ENCODE measurements around the gene RRP8.

Gene RRP8

DNA sequence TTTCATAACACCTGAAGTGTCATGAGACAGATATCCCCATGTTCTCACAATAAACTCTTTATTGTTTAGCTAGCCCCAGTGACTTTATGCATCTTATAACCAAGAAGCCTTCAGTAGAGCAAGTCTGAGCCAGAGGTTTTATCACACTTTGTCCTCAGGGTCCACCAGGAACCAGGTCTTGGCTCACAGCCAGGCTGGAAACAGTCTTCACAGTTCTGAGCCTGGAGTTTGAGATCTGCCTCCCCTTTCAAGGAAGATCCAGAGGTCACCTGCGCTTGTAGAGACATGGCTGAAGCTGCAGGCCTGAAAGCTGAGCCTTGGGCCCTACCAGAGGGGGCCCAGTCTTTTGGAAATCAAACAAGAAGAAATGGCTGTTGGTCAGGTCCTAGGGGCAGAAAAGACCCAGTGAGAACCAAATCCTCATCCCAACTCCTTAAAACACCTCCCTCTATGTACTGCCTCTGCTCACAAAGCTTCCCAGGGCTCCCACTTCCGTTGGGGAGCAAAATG lies 3.5 kb downstream of the RRP8 start:
- no peak for DNase-seq (ENCODE audit: low spot score)

DNA sequence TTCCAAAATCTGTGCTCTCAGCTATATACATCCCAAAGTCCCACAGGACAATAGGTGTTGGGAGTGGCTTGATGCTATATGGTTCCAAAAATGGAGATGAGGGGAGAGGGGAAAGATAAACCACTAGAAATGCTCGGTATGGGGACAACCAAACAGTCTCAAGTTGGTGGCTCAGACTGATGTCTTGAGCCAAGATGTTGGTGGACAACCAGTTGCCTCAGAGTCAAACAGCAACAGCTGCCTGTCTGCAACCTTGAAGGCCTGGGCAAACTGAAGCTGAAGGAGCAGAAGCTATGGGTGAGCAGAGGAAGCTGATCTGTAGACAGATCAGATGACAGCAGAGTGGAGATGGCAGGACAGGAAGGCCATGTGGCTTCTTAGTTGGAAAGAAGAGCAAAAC lies 4.0 kb downstream of the RRP8 start:
- no peak for DNase-seq (ENCODE audit: low spot score)

DNA sequence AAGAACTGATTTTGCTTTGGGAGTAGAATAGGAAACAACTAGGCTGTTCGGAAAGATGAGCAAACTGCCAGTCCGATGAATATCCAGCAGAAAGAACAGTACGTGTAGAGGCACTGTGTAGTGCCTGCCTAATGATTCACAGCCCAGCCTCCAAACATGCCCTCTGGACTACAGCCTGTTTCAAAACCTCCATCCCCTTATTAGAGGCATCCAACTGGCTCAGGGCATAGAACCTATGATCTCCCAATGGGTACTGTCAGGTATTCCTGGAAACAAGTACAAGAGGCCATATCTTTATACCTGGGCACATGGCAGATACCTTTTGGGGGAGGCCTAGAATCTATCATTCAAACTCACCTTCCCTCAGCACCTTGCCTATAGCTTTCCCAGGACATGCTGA lies 4.9 kb downstream of the RRP8 start:
- no peak for DNase-seq (ENCODE audit: low spot score)

DNA sequence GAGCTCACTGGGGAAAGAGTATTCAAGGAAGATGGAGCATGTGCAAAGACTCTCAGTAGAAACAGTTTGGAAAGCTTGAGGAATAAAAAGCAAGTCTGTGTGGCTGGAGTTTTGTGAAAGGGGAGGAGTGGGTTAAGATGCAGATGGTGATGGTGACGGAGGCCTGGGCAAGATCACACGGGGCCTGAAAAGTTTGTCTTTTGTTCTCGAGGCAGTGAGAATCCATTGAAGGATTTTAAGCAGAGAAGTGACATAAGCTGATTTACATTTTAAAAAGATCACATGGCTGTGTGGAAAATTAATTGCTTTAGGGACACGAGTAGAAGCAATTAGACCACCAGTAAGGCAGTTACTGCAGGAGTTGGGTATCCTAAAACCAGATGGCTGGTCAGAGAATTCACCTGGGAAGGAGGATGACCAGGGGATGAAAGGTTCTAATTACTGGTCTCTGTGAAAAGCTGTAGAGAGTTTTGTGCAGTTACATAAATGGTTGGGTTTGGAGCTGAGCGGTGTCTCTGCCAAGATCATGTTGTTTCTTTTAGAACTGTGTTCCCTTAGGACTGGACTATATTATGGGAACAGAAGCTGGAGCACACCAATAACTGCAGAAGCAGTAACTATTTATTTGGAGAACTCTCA lies 7.1 kb downstream of the RRP8 start:
- DNase-seq (ENCODE audit: low spot score), result peak; percentile 70

DNA sequence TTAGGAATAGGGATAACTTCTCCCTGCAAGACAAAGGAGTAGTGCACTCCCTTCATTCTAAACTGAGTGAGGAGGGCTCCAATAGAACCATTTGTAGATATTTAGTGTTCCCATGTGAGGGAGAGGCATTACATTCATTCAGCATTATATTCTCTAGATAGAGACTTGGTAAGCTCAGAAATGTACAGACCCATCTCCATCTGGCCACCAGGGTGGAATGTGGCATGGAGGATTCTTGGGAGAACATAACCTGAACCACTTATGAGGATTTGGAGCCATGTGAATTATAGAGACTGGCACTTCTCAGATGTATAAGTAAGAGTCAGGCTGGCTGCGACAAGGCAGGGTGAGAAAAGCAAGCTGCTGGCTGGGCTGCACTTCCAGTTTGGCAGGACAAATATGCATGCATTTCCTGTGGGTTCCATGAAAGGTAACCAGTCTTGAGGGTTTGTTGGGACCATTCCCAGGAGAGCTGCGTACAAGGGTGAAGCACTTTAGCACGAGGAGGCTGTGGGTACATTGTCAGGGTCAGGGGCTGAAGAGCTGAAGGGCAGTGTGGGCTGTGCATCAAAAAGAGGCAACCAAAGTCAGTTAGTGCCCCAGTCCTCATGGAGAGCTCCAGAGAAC lies 9.2 kb downstream of the RRP8 start:
- DNase-seq (ENCODE audit: low spot score), result no peak

DNA sequence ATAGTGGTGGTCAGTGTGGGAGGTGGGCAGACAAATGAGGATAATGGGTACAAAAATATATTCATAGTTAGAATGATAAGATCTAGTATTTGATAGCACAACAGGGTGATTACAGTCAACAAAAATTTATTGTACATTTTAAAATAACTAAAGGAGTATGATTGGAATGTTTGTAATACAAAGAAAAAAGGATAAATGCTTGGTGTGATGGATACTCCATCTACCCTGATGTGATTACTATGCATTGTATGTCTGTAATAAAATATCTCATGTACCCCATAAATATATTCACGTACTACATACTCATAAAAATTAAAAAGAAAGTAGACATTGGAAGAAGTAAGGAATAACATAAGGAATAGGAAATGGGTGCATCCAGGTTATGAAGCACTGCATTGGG lies 15.4 kb downstream of the RRP8 start:
- no peak for DNase-seq (ENCODE audit: low spot score)

DNA sequence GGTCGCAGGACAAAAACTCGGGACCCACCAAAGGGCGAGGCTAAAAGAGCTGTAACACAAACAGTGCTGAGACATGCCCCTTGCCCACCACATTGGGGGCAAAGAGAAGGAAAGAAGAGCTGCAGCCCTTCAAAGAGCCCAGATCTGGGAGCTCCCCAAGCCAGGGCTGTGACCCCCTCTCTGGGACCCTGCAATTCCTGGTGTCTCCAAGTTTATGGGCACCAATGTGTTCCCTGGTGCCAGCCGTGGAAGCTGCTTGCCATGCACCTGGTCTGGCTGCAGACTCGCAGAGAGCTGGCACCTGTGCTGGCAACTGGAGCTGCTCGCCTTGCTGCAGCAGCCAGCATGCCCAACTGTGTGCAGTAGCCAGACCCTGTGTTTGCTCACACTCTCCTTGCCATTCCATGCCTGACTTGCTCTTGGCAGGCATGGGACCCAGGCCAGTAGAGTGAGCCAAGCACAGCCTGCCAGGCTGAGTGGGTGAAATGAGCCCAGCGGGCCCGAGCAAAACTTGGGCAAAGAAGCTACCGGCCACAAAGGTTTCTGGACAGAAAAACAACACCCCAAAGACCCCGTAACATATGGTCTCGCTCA lies 16.0 kb downstream of the RRP8 start:
- peak; percentile 52 for DNase-seq (ENCODE audit: low spot score)

DNA sequence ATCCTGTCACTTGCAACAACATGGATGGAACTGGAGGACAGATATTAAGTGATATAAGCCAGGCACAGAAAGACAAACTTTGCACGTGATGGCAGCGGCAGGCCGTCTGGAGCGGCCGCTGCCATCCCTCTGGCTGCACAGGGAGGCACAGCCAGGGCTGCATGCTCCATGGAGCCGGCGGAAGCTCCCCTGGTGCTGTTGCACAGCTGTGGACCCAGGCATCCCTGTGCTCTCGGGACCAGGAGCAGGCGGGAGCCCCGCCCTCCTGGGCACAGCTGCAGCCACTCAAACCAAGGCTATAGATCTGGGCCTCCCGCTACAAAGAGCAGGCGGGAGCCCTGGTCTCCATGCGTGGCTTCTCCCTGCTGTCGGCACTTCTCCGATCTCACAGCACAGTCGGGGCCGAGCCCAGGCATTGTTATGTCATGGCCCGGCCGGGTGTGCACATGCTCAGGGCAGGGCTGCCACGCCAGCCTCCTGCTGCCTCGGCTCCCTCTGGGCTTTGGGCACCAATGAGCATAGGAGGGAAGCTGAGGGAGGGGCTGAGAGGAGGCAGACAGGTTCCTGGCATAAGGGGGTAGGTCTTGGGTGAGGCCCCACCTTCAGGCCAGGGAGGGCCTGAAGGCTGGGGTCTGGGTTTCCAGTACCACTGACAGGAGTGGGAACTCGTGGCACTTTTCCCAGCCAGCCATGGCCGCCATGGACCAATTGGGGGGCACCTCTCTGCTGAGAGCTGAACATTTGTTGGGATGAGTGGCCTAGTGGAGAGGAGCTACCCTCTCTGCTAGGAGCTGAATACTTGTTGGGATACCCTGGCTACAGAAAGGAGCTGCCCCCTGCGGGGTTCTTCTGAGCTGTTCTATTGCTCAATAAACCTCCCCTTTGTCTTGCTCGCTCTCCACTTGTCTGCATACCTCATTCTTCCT lies 16.7 kb downstream of the RRP8 start:
- DNase-seq (ENCODE audit: low spot score), result peak; percentile 47

DNA sequence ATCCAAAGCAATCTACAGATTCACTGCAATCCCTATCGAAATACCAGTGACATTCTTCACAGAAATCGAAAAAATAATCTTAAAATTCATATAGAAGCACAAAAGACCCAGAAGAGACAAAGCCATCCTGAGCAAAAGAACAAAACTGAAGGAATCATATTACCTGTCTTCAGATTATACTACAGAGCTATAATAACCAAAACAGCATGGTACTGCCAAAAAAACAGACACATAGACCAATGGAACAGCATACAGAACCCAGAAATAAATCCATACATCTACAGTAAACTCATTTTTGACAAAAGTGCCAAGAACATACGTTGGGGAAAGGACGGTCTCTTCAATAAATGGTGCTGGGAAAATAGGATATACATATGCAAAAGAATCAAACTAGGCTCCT lies 18.9 kb downstream of the RRP8 start:
- DNase-seq (ENCODE audit: low spot score), result no peak

DNA sequence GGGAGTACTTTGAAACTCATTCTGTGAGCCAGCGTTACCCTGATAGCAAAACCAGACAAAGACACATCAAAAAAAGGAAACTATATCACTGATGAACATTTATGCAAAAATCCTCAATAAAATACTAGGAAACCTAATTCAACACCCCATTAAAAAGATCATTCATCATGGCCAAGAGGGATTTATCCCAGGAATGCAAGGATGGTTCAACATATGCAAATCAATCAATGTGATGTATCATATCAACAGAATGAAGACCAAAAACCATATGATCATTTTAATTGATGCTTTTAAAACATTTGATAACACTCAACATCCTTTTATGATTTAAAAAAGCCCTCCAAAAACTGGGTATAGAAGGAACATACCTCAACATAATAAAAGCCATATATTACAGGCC lies 19.8 kb downstream of the RRP8 start:
- no peak for DNase-seq (ENCODE audit: low spot score)

DNA sequence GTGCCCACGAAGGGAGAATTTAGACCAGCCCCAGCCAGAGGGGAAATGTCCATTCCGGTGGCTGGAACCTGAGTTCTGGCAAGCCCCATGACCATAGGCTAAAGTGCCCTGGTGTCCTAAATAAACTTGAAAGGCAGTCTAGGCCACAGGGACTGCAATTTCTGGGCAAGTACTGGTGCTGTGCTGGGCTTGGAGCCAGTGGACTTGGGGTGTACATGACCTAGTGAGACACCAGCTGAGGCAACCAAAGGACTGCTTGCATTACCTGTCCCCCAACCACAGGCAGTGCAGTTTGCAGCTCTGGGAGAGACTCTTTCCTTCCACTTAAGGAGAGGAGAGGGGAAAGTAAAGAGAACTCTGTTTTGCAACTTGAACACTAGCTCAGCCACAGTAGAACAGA lies 23.7 kb downstream of the RRP8 start:
- DNase-seq (ENCODE audit: low spot score), result no peak

DNA sequence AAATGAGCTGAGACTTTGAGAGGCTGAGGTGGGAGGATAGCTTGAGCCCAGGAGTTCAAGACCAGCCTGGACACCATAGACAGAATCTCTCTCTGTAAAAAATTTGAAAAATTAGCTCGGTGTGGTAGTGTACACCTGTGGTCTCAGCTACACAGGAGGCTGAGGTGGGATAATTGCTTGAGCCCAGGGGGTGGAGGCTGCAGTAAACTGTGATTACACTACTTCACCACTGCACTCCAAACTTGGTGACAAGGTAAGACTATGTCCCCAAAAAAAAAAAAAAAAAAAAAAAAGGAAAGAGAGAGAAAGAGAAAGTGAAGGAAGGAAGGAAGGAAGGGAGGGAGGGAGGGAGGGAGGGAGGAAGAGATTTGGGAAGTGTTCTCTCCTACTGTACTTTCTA lies 25.3 kb downstream of the RRP8 start:
- no peak for DNase-seq (ENCODE audit: low spot score)

DNA sequence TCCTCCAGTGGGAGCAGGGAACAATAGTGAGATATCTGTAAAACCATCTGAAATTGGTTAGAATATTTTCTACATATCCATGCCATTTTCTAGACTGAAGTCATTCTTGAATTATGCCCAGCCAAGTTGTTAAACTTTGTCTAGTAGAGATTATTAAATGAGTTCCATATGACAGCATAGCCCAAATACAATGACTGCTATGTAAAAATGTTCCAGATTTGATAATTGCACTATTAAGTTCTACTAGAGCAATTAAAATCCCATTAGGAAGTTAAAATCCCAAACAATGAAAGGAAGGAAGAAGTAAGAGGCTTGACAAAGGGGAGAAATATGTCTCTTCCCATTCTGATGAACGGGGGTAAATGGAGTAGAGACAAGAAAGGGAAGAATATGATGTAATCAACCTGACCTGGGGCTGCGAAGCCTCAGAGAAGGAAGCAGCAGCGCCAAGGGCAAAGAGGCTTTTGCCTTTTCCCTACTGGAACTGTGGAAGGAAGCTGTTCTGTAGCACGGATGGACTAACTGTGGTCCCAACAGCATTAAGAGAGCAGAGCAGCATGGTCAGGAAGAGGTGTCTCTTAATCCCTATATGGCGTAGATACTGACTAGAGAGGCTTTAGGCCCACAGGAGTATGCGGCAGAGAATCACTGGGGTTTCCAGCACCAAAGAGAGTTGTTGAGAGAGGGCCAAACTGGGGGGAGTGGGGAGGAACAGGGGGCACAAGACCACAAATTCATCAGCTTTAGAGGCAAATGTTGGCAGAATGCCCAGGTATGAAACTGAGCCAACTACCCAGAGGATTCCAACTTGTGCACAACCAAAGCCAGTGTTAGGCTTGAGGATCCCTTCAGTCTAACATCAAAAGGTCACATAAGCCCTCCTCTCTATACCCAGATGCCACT lies 26.7 kb downstream of the RRP8 start:
- peak; percentile 93 for DNase-seq (ENCODE audit: low spot score)

DNA sequence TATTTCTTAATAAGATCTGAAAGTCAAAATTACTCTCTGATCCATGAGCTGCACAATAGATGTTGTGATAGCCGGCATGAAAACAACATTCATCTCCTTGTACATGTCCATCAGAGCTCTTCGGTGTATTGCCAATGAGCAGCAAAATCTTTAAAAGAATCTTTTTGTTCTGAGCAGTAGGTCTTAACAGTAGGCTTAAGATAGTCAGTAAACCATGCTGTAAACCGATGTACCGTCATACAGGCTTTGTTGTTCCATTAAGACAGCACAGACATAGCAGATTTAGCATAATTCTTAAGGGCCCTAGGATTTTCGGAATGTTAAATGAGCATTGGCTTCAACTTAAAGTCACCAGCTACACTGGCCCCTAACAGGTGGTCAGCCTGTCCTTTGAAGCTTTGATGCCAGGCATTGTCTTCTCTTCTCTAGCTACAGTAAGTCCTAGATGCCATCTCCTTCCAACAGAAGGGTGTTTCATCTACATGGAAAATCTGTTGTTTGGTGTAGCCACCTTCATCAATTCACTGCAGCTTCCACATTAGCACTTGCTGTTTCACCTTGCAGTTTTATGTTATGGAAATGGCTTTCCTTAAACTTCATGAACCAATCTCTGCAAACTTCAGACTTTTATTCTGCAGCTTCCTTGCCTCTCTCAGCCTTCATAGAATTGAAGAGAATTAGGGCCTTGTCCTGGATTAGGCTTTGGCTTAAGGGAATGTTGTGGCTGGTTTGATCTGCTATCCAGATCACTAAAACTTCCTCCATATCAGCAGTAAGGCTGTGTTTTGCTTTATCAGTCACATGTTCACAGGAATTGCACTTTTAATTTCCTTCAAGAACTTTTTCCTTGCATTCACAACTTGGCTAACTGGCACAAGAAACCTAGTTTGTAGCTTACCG lies 28.4 kb downstream of the RRP8 start:
- DNase-seq (ENCODE audit: low spot score), result peak; percentile 34

DNA sequence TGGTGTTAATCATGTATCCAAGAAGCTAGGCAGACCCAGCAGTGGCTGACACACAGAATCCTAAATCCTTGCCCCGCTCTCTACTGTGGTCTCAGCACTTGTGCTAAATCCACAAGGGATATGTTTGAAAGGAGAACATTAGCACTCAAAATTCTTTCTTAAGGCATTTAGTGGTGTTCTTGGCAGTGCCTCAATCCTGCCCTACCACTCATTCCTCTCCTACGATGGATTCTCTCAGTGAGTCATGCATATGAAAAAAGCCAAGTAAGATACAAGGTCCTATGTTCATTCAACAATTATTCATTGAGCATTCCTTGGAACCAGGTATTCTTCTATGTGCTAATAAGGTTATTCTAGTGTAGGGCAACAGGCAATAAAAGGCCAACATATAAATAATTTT lies 31.2 kb downstream of the RRP8 start:
- DNase-seq (ENCODE audit: low spot score), result no peak

DNA sequence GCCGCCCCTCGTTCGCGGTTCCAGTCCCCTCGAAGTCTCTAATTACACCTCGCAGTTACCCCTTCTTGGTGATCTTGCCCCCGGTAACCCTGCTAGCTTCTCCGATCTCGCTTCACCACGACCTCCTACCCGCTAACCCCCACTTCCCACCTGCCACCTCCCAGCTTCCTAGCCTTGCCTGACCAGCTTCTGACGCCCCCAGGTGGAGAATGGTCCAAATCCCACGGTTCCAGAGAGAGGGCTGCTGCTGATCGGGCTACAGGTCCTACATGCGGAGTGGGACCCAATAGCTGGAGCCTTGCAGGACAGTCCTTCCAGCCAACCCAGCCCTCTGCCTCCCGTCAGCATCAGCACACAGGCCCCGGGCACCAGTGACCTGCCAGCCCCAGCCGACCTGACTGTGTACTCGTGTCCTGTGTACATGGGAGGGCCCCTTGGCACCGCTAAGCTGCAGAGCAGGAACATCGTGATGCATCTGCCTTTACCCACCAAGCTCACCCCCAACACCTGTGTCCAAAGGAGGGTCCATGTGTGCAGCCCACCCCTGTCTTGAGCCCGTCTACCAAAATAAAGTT lies 31.9 kb downstream of the RRP8 start:
- no peak for DNase-seq (ENCODE audit: low spot score)

DNA sequence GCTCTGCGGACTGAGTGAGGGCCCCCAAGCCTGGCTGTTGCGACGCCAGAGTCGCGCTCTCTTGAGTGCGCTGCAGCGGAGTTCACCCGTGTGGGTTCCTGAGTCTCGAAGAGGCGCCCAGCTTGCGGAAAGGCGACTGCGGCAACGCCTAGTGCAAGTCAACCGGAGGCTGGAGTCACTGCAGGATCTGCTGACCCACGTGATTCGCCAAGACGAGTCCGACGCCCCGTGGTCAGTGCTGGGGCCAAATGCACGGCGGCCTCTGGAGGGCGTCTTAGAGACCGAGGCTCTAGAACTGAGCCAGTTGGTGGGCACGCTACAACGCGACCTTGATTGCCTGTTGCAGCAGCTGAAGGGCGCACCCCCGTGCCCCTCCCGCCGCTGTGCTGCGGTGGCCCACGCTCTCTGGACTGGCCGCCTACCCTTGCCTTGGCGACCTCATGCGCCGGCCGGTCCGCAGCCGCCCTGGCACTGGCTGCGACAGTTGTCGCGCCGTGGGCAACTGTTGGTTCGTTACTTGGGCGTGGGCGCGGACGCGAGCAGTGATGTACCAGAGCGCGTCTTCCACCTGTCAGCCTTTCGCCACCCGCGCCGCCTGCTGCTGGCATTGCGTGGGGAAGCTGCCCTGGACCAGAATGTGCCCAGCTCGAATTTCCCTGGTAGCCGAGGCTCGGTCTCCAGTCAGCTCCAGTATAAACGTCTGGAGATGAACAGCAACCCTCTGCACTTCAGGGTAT lies 32.6 kb downstream of the RRP8 start:
- no peak for DNase-seq (ENCODE audit: low spot score)

DNA sequence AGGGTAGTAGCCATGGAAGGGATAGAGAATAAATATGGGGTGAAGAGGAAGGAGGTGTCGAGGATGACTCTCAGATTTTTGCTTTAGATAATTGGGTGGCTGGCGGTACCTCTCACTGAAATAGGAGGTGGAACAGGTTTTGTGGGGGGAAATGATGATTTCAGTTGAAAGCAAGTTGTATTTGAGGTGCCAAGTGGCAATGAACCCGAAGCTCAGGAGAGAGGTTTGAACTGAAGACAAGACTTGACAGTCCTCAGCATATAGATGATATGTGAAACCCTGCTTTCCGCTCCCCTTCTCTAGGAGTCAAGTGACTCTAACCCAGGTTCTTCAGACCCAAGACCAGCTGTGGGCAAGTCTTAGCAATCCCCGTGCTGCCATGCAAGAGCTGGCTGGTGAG lies 33.7 kb downstream of the RRP8 start:
- DNase-seq (ENCODE audit: low spot score), result no peak

DNA sequence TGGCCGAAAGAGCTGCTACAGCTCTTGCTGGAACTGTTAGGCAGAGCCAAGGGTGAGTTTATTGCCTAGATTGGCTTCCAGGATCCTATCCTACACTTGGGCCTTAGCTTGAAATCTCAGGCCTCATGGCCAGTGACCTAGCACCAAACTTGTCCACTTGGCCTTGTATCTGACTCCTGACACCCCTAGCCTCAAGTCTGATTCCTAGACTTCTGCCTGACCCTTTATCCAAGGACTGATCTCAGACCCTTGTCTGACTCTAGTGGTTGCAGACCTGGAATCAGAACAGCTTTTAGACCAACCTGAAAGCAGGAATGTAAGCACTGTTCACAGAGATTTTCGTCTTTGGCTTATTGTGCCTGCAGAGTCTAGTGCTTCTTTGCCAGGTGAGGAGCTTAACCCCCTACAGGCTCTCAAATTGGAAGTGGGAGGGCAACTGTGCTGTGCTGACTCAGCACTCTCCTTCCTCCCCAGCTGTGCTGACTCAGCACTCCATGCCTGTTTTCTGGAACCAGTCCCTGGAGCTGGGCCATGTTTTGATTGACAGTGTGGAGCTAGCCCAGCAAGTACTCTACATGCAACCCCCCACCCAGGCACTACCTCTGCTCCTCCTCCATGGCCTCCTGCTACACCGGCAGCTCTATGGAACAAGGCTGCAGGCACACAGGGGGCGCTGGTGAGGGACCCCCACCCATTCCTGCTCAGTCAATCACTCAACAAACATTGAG lies 35.1 kb downstream of the RRP8 start:
- DNase-seq (ENCODE audit: low spot score), result peak; percentile 47

Measured in putamen (tissue), 1 donor.